GM12873 (cell line): ENCODE data around the gene ACP7.

ENCODE experiments used
- TF ChIP-seq, protein P1 (sequence below): IDR thresholded peaks from 2 replicates; pipeline ENCODE4 v1.5.1; 2012; ENCODE audit warnings: low read depth, mild to moderate bottlenecking, moderate library complexity, low read length, control low read depth; ENCODE audit not compliant: insufficient read depth; ENCODE audit errors: missing control alignments

The ACP7 gene

DNA sequence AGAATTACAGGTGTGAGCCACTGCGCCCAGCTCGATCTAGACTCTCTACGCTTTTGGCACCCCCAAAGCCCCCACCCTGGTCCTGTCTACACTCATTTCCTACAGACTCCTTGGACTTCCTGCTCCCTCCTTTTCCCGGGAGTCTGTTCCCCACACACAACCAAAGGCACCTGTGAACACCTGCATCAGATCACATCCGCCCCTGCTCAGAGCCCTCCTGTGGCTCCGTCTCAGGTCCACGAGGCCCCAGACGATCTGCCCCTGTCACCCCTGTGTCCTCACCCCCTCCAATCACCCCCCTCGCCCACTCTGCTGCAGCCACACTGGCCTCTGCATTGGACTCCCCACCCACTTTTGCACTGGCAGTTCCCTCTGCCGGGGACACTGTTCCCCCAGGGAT, 29.0 kb downstream of the ACP7 start:
- TF ChIP-seq, protein P1, sequence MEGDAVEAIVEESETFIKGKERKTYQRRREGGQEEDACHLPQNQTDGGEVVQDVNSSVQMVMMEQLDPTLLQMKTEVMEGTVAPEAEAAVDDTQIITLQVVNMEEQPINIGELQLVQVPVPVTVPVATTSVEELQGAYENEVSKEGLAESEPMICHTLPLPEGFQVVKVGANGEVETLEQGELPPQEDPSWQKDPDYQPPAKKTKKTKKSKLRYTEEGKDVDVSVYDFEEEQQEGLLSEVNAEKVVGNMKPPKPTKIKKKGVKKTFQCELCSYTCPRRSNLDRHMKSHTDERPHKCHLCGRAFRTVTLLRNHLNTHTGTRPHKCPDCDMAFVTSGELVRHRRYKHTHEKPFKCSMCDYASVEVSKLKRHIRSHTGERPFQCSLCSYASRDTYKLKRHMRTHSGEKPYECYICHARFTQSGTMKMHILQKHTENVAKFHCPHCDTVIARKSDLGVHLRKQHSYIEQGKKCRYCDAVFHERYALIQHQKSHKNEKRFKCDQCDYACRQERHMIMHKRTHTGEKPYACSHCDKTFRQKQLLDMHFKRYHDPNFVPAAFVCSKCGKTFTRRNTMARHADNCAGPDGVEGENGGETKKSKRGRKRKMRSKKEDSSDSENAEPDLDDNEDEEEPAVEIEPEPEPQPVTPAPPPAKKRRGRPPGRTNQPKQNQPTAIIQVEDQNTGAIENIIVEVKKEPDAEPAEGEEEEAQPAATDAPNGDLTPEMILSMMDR = no peak

DNA sequence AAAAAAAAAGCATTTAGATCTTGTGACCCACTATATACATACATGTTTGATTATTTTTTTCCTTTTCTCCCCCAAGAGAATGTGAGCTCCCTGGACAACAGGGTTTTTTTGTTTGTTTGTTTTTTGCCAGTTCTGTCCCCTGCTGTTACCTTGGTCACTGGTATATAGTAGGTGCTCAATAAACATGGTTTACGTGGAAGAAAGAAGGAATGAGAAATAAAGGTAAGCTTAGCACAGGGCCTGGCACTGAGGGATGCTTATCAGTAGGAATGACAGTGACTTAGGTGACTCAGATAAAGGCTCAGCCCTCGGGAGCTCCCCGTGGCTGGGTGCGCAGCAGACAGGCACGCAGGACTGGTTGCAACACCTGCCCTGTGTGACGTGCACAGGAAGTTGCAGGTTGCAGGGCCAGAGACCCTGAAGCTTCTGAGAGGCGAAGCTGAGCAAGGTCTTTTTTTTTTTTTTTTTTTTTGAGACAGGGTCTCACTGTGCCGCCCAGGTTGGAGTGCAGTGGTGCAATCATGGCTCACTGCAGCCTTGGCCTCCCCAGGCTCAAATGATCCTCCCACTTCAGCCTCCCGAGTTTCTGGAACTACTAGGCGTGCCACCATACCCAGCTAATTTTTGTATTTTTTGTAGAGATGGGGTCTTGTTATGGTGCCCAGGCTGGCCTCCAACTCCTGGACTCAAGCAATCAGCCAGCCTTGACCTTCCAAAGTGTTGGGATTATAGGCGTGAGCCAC, 31.1 kb downstream of the ACP7 start:
- TF ChIP-seq, protein P1 = no peak

DNA sequence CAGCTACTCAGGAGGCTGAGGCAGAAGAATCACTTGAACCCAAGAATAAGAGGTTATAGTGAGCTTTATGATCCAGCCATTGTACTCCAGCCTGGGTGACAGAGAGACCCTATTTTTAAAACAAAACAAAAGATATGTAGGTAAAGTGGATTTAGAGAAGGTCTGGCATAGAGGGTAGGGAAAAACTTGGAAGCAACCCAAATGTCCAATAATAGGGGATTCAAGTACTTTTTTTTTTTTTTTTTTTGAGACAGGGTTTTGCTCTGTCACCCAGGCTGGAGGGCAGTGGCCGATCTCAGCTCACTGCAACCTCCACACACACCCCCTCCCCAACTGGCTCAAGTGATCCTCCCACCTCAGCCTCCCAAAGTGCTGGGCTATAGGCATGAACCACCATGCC, 35.7 kb downstream of the ACP7 start:
- TF ChIP-seq, protein P1 = no peak

DNA sequence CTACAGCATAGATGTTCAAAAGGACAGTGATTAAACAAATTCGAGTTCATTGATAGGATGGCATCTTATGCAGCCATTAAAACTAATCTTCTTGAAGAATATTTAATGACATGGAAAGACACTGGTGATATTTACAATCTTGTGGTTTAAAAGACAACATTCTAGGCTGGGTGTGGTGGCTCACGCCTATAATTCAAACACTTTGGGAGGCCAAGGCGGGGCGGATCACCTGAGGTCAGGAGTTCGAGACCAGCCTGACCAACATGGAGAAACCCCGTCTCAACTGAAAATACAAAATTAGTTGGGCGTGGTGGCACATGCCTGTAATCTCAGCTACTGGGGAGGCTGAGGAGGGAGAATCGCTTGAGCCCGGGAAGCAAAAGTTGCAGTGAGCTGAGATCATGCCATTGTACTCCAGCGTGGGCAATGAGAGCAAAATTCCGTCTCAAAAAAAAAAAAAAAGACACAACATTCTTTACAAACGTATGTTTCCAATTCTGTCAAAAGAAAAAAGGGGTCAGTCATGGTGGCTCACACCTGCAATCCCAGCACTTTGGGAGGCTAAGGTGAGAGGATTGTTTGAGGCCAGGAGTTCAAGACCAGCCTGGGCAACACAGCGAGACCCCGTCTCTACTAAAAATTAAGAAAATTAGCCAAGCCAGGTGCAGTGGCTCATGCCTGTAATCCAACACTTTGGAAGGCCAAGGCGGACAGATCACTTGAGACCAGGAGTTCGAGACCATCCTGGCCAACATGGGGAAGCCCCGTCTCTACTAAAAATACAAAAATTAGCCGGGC, 39.0 kb downstream of the ACP7 start:
- TF ChIP-seq, protein P1 = no peak

DNA sequence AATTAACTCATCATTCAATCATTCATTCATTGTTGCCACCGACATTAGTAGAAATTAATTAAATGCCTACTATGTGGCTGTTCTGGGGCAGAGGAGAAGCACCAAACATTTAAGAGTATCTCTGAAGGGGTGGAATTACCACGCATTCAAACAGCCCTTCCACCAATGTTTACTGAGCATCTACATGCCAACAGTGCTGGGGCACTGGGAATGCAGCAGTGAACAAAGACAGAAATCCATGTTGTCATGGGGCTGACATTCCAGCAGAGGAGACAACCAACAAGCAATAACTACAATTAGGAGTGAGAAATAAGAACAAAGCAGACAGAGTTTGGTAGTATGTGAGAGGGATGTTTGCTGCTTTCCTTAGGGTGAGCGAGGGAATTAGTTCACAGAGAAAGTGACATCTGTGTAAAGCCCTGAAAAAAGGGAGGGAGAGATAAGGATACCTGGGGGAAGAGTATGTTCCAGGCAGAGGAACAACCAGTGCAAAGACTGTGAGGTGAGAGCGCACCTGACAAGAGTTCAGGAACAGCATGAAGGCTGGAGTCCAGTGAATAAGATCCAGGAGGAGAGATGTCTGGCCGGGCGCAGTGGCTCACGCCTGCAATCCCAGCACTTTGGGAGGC, 40.1 kb downstream of the ACP7 start:
- TF ChIP-seq, protein P1 = no peak

DNA sequence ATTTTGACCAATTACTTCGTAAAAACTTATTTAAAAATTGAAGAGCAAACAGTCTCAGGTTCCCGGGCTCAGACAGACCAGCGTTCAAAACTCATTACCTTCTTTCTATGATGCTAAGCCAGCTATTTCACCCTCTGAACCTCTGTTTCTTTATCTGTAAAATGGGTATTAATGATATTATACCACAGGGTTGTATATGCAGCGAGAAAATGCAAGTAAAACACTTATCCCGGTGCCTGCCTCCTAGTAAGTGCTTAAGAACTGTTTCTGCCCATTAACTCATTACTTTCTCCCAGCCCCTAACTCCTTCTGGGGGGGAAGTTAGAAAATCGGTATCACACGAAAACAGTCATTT, 41.0 kb downstream of the ACP7 start:
- TF ChIP-seq, protein P1 = no peak
